Pons (tissue), 1 donor: Measurements from ENCODE around the gene SKIC8.
"Not testable (repeated sequence)": the region's sequence is repeated elsewhere in the genome, so short reads cannot be mapped to it uniquely, and the experiment has no call there.

Experiments
- DNase-seq: peaks from one replicate; pipeline ENCODE4 v3.0.0-alpha.2; 2016; ENCODE audit warnings: low spot score

The SKIC8 gene

GRCh38 chr15:78255421-78256043, 43.9 kb downstream of the SKIC8 start:
- no peak for DNase-seq

DNA sequence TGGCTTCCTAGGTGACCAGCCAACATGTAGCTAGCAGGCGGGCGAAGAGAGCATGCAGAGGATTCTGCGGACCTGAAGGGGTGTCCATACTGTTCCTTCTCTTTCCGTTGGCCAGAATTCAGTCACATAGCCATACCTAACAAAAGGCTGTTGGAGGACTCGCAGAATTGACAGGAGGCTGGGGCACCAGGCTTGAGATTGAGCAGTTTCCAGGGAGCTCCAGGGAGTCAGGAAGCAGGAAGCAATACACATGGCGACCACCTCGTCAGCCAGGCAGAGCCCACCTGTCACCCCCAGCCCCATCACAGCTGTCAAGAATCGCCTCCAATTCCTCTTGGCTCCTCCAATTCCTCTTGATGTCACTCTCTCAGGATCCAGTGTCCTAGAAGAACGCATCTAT, 48.3 kb downstream of the SKIC8 start:
- DNase-seq, result no peak

DNA sequence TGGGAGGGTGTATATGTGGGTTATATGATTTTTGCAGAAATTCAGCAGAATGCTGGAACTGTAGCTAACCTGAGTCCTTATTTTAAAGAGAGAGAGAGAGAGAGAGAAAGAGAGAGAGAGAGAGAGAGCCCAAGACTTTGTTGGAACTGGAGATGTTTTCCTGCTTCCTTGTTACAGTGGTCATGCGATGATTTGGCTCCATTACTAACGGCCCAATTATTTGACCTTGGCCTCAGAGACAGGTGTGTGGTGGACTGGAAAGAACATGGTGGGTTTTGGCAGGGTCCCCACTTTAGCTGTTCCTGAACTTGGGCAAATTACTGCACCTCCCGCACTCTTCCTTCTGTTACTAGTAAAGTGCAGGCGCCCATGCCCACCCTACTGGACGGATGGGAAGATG, 50.3 kb downstream of the SKIC8 start:
- DNase-seq, result no peak

DNA sequence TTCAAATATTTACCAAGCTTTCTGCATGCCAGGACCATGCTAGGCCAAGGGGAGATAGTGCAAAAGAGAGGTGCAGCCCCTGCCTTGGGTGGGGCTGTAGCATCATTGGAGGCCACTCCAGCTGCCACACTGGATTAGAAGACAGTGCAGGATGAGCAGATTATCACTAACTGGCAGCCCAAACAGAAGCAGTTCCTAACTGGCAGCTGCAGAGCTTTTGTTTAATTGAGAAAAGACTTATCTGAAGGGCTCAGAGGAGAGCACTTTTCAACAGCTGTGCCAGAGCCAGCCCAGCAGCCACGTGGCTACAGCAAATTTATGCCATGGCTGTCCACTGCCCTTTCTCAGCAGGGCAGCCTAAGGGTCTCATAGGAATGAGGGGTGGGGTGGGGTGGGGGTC, 51.5 kb downstream of the SKIC8 start:
- no peak for DNase-seq

- not testable (repeated sequence) for DNase-seq
Measured at GRCh38 chr15:78245976-78246620, 53.3 kb downstream of the SKIC8 start.

GRCh38 chr15:78245392-78245791, 54.0 kb downstream of the SKIC8 start:
- not testable (repeated sequence) for DNase-seq

DNA sequence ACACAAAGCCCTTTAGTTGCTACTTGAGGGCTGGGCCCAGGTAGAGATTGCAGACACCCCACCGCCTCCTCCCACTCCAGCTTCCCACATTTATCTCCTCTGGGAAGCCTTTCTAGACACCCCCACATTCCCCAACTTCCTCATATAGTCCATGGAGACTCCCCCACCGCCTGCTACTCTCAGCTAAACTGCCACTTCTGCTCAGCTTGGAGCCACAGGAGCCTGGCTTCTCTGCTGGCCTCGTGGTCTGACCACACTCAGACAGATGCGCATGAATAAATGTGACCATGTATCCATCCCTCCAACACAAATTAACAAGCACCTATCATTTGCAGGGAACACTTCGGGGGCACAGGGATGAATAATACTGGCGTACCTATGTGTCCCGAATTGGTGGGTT, 54.5 kb downstream of the SKIC8 start:
- DNase-seq, result no peak

DNA sequence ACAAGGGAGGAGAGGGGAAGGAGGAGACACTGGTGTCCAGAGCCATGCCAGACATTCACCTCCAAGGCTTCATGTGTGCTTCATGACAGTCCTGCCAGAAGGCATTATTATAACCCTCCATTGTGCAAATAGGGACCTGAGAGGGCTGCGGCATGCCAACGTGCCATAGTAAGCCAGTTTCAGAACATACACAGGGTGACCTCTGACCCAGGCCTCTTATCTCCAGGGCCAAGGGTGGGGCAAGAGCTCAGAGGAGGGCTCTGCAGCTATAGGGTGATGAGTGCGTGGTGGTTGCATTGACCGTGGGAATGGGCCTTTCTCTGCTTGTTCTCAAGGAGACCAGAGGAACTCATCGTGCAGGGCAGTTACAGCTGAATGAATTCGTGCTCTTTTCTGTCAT, 55.3 kb downstream of the SKIC8 start:
- DNase-seq, result no peak

GRCh38 chr15:78243491-78243941, 55.9 kb downstream of the SKIC8 start:
- DNase-seq, result peak; percentile 51

DNA sequence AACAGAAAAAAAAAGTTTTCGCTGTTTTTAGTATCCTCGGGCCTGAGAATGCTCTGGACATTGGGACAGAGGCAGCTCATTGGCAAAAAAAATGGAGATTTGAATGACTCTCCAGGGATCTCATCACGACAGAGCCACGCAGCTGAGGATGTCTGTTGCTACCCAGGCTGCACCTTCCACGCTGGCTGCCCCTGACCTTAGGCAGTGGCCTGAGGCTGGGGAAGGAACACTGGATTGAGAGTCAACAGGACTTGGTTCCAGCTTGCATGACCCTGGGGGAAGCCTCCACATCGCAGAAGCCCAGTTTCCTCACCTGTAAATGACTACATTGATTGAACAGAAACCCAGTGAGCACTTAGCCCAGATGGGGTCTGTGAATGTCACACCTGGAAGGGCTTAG, 56.4 kb downstream of the SKIC8 start:
- no peak for DNase-seq

DNA sequence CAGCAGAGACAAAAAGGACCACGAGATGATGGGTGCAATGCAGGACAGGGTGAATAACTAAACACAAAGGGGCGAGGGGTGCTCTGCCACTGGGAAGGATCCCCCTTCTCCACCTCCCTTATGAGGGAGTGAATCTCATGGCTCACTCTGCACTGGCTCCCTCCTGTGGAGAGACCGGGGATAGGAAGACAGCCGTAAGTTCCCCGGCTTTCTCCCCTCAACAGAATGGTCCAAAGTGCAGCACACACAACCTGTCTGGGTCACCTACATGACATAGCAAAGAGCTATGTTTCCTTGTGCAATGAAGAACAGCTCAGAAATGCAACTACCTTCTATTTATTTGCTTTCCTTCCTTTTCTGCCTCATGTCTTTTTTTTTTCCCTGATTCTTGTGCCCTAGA, 57.3 kb downstream of the SKIC8 start:
- peak; percentile 64 for DNase-seq

DNA sequence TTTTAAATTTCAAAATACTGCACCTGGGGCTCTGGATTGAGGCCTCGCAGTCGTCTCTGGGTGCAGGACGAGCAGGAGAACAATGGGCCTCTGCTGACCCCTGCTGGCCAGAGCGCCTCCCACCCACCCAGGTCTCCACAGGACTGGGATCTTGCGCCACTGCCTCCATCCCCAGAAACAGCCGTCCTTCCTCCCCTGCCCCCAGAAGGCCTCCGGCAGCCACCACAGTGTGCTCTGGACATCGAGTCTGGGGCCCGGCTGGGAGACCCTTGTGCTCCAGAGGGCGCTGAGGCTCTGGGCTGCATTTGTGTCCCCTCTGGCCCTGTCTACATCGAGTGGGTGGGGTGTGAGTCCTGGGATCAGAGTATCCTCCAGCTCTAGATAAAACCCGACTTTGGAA, 58.4 kb downstream of the SKIC8 start:
- peak; percentile 77 for DNase-seq

DNA sequence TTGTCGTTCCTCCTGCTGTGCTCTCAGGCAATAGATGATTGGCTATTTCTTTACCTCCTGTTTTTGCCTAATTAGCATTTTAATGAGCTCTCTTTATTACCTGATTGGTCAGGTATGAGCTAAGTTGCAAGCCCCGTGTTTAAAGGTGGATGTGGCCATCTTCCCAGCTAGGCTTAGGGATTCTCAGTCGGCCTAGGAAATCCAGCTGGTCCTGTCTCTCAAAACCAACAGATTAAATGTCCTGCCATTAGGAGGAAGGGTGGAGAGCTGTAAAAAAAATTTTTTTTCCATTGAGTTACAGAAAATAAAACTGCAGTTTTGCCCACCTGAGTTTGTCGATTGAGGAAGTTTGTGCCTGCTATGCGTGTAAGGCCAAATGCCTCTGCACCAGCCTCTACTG, 59.6 kb downstream of the SKIC8 start:
- DNase-seq, result no peak

- no peak for DNase-seq
Measured at GRCh38 chr15:78237146-78237545, 62.3 kb downstream of the SKIC8 start.

DNA sequence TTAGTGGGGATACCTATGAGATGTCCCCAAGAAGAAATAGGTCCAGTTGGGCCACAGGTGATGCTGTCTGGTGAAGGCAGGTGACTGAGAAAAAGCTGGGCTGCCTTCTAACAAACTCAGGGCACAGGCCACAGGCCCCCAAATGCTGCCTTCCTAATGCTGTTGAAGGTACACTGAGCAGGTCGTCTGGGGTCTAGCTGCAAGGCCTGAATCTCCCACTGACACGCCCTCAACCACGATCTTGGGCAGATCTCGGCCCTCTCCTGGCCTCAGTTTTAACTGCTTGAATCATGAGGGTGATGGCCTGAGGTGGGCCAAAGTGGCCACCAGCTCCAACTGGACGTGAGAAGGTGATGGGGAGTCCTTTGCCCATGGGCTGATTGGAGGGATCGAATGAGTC, 62.9 kb downstream of the SKIC8 start:
- no peak for DNase-seq

GRCh38 chr15:78234515-78235040, 64.8 kb downstream of the SKIC8 start, which contains the start of gene ACSBG1:
Gene ACSBG1 (minus strand): TSS chr15:78234565. CDS start chr15:78234501, 64 bp downstream.
- DNase-seq, result peak; percentile 39

DNA sequence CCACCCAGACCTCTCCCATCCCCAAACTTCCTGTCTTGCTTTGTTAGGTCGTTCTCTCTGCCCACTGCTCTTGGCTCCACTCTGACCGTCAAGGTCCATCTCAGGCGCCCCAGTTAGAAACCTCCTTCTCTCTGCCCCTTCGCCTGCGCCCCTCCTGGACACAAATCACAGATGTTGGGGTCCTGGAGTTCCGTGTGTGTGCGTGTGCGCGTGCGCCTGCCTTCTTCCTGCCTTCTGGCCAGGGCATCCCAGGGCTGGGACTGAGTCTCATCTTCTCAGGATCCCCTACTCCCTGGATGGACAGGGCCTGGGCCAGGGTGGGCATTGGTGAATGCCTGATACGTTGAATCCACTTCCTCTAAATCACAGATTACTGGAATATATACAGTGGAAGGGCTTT, 65.9 kb downstream of the SKIC8 start:
- DNase-seq, result no peak
